PC-9 (cell line): ENCODE results near the gene NR2C1. TPM values are rescaled to one million over a fixed set of nuclear protein-coding genes. Genes with fewer than 3 reads are reported as not detected.
"Not testable (repeated sequence)": the region's sequence is repeated elsewhere in the genome, so short reads cannot be mapped to it uniquely, and the experiment has no call there.

ENCODE experiments used
- BruUV-seq: library from RNA; stranded (reverse); fragments of 400-500 nt; replicated peaks from 2 replicates; lab custom pipeline; 2021; lab: Mats Ljungman, UMichigan
- CTCF ChIA-PET: fragments of 300-600 bp; sonication (Branson Sonifier 250); formaldehyde crosslinking; loops from one replicate; lab custom pipeline; 2022; ENCODE audit warnings: antibody characterized with exemption; lab: Charles Lee
- POLR2A ChIA-PET: fragments of 300-600 bp; sonication (Branson Sonifier 250); formaldehyde crosslinking; loops from one replicate; lab custom pipeline; 2022; ENCODE audit warnings: antibody characterized with exemption; ENCODE audit not compliant: unreplicated experiment; lab: Charles Lee
- DNase-seq, 2 experiments: peaks; one replicate each; pipeline versions ENCODE4 v3.0.0 to v3.0.0-alpha.2; 2015 to 2022; ENCODE audit warnings: mixed read lengths in 1 of 2
- H2AFZ ChIP-seq: fragments of 200-600 bp; sonication (generic); 2 replicates; pipeline ENCODE4 v1.8.1; 2017; ENCODE audit warnings: antibody characterized with exemption
- H3F3A ChIP-seq: fragments of 200-600 bp; sonication (generic); 2 replicates; pipeline ENCODE4 v1.8.1; 2017; ENCODE audit warnings: antibody characterized with exemption, mild to moderate bottlenecking, low read depth; ENCODE audit not compliant: insufficient read depth
- H3K27ac ChIP-seq: fragments of 200-600 bp; sonication (generic); 2 replicates; pipeline ENCODE4 v1.6.1; 2016; ENCODE audit warnings: mixed run types
- H3K27me3 ChIP-seq: fragments of 200-600 bp; sonication (generic); 2 replicates; pipeline ENCODE4 v1.6.1; 2016; ENCODE audit warnings: low read depth, mixed run types; ENCODE audit not compliant: insufficient read depth
- H3K36me3 ChIP-seq: fragments of 200-600 bp; sonication (generic); 2 replicates; pipeline ENCODE4 v1.6.1; 2016; ENCODE audit warnings: low read depth, mixed run types
- H3K4me1 ChIP-seq: fragments of 200-600 bp; sonication (generic); replicated peaks from 2 replicates; pipeline ENCODE4 v1.6.1; 2016; ENCODE audit warnings: mixed run types; ENCODE audit not compliant: insufficient read depth
- H3K4me2 ChIP-seq: fragments of 200-600 bp; sonication (generic); 2 replicates; pipeline ENCODE4 v1.6.1; 2017; ENCODE audit warnings: mixed run types
- H3K4me3 ChIP-seq: fragments of 200-600 bp; sonication (generic); 2 replicates; pipeline ENCODE4 v1.6.1; 2016; ENCODE audit warnings: mixed run types
- H3K79me2 ChIP-seq: fragments of 200-600 bp; sonication (generic); 2 replicates; pipeline ENCODE4 v1.6.1; 2017; ENCODE audit warnings: low read depth, mixed run types
- H3K9me2 ChIP-seq: fragments of 200-600 bp; sonication (generic); 2 replicates; pipeline ENCODE4 v1.8.1; 2017; ENCODE audit warnings: mild to moderate bottlenecking; ENCODE audit not compliant: insufficient read depth
- H3K9me3 ChIP-seq: fragments of 200-600 bp; sonication (generic); 2 replicates; pipeline ENCODE4 v1.8.1; 2016; ENCODE audit warnings: low read depth; ENCODE audit not compliant: insufficient read depth
- H4K20me1 ChIP-seq: fragments of 200-600 bp; sonication (generic); 2 replicates; pipeline ENCODE4 v1.8.1; 2017; ENCODE audit not compliant: insufficient read depth
- CTCF ChIP-seq: fragments of 200-600 bp; sonication (generic); conservative IDR thresholded peaks from 2 replicates; pipeline ENCODE4 v1.6.1; 2017; ENCODE audit warnings: mixed run types, antibody characterized with exemption, mild to moderate bottlenecking, moderate library complexity
- EZH2 ChIP-seq: fragments of 200-600 bp; sonication (generic); IDR thresholded peaks from 2 replicates; pipeline ENCODE4 v1.8.0; 2017; ENCODE audit warnings: antibody characterized with exemption, low read depth
- intact Hi-C: fragments of 100-400 bp; cut with micrococcal nuclease; formaldehyde crosslinking; loops from one replicate; pipeline ENCODE4 v1.10.0; 2022; ENCODE audit not compliant: unreplicated experiment
- total RNA-seq: library from RNA; stranded (reverse); gene quantifications from 2 replicates; pipeline ENCODE4 v1.2.3, GENCODE V29; 2021

NR2C1 gene
- total RNA-seq, 1 experiment from 2014 or later, result 26.4 TPM

- CTCF ChIA-PET, result no interaction called here
- peak in 1 of 2 experiments; percentile 50 for DNase-seq
- Histone ChIP-seq H3K27me3 (no peaks in the 10 kb centered on the region), H3K4me2 (peak overlapping the region; percentile 51), H3F3A (peaks cover 49% of the 10 kb centered on the region), H3K9me3 (no peaks in the 10 kb centered on the region), H3K79me2 (no peaks in the 10 kb centered on the region), H3K4me3 (no peak overlapping the region), H3K9me2 (no peaks in the 10 kb centered on the region), H4K20me1 (no peaks in the 10 kb centered on the region), H3K4me1 (peaks cover 69% of the 10 kb centered on the region), H2AFZ (no peak overlapping the region), H3K36me3 (peaks cover 10% of the 10 kb centered on the region), H3K27ac (peak overlapping the region; percentile 75)
- POLR2A ChIA-PET, result no interaction called here
- intact Hi-C loops, result loop anchor here (2.0 kb wide), 1 partner anchor 27 kb away; the partner anchor contains the start of gene NR2C1
- BruUV-seq, result no TSS peak
- no peak for TF ChIP-seq EZH2
- TF ChIP-seq CTCF, result no peak
Observed at GRCh38 chr12:95099270-95099790, 25.9 kb upstream of the NR2C1 start.

DNA sequence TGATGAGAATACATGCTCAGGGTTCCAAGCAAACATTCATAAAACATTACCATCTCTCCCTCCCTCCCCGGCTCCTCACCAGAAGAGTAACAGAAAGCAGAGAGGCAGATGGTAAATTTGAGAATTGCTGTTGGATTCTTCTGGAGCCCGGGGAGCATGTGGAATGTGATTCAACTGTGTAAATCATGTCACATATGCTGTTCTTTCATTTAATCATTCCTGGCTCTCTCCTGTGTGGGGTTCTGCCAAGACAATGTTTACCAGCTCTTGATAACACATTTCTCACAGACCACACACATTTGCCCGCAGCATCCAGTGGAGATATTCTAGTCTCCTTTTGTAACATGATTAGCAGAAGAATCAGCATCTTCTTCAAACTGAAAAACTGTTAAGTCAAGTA, 23.4 kb upstream of the NR2C1 start:
- Histone ChIP-seq H3F3A (peaks cover 29% of the 10 kb centered on the region), H3K4me3 (no peak overlapping the region), H3K4me2 (no peak overlapping the region), H3K27ac (no peak overlapping the region), H3K79me2 (no peaks in the 10 kb centered on the region), H2AFZ (no peak overlapping the region), H3K27me3 (no peaks in the 10 kb centered on the region), H4K20me1 (no peaks in the 10 kb centered on the region), H3K9me2 (no peaks in the 10 kb centered on the region), H3K9me3 (no peaks in the 10 kb centered on the region), H3K36me3 (peaks cover 23% of the 10 kb centered on the region), H3K4me1 (peaks cover 47% of the 10 kb centered on the region)
- TF ChIP-seq EZH2 (no peak), CTCF (no peak)
- ChIA-PET CTCF (no interaction called here), POLR2A (no interaction called here)
- intact Hi-C loops, result no loop called here
- no peak for DNase-seq
- BruUV-seq, result no TSS peak

DNA sequence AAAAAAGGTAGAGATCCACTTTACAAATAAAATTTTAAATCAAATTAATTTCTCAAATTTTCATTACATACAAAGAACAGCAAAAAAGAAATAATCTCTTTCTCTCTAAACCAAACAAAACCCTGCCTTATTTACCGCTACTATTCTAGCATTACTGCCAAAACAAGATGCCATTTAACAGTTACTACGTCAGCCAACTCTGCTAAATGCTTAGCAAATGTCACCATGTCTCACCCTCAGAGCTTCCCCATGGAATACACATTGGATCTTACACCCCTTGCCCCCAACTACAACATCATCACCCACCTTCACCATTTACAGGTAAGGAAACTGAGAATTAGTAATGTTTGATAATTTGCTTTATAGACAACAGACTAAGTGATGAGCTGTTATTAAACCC, 23.0 kb upstream of the NR2C1 start:
- H3K4me3 ChIP-seq, result no peak overlapping the region
- H3K9me2 ChIP-seq, result no peaks in the 10 kb centered on the region
- H3K36me3 ChIP-seq, result peaks cover 27% of the 10 kb centered on the region
- peaks cover 43% of the 10 kb centered on the region for H3K4me1 ChIP-seq
- H3K4me2 ChIP-seq, result no peak overlapping the region
- no TSS peak for BruUV-seq
- intact Hi-C loops, result no loop called here
- H3K27me3 ChIP-seq, result no peaks in the 10 kb centered on the region
- H3K9me3 ChIP-seq, result no peaks in the 10 kb centered on the region
- no peak for DNase-seq
- TF ChIP-seq CTCF, result no peak
- no peak for TF ChIP-seq EZH2
- no peak overlapping the region for H3K27ac ChIP-seq
- ChIA-PET CTCF (interaction anchor here (0.5 kb wide), 1 partner anchor 14 kb away, joined by 4 read pairs; no protein-coding TSS in a partner anchor), POLR2A (no interaction called here)
- H3K79me2 ChIP-seq, result no peaks in the 10 kb centered on the region
- peaks cover 29% of the 10 kb centered on the region for H3F3A ChIP-seq
- no peak overlapping the region for H2AFZ ChIP-seq
- no peaks in the 10 kb centered on the region for H4K20me1 ChIP-seq

- BruUV-seq, H3K4me2 ChIP-seq, H2AFZ ChIP-seq, DNase-seq, H4K20me1 ChIP-seq, H3K4me3 ChIP-seq, POLR2A ChIA-PET, H3K9me3 ChIP-seq, H3K79me2 ChIP-seq, H3K27me3 ChIP-seq, intact Hi-C loops, H3K27ac ChIP-seq, H3K9me2 ChIP-seq: not testable (repeated sequence)
- CTCF ChIA-PET, result interaction anchor here (0.5 kb wide), 1 partner anchor 13 kb away, joined by 4 read pairs; no protein-coding TSS in a partner anchor
- H3F3A ChIP-seq, result peaks cover 29% of the 10 kb centered on the region
- peaks cover 31% of the 10 kb centered on the region for H3K36me3 ChIP-seq
- H3K4me1 ChIP-seq, result peaks cover 41% of the 10 kb centered on the region
Observed at GRCh38 chr12:95095866-95096265, 22.4 kb upstream of the NR2C1 start.
